Spleen (tissue), 7 donors: ENCODE measurements around the gene TRIM66.

ENCODE experiments used
- CTCF ChIP-seq, 11 experiments: fragments of 200-600 bp in 7 of 11; fragments of 450-650 bp in 4 of 11; sonication (generic) in 4 of 11; IDR thresholded peaks in 8 of 11; conservative IDR thresholded peaks in 3 of 11; 1 replicate in 7 of 11; 2 replicates in 4 of 11; pipeline versions ENCODE4 v1.4.0 to v1.8.0; 2016 to 2021; ENCODE audit warnings: antibody characterized with exemption in 11 of 11, inconsistent platforms in 4 of 11, mild to moderate bottlenecking in 1 of 11
- POLR2AphosphoS5 ChIP-seq, 3 donors: sonication (generic); formaldehyde crosslinking; IDR thresholded peaks; one replicate each; pipeline ENCODE4 v1.5.1; 2017; ENCODE audit warnings: antibody characterized with exemption in 3 of 3
- donor health status: DM: no; HTN: no; CAD: no; lungs with moderate emphysema.
- donor health status: DM: no; HTN: no; CAD: no.
- donor health status: DM: no; HTN: no; CAD: no.

GRCh38 chr11:8658321-8659057 lies 24.0 kb downstream of the TRIM66 start:
- no peak for TF ChIP-seq CTCF (IDR thresholded peaks at IDR 0.05 in 8 of 11, conservative IDR thresholded peaks at IDR 0.05 in 3 of 11)
- no peak for TF ChIP-seq POLR2AphosphoS5 (IDR thresholded peaks at IDR 0.05)
